RWPE2 (cell line): ENCODE measurements around the gene L1CAM.

Source experiments
- ATAC-seq: fragments of 200-7000 bp; cut with Tn5 transposase; 3 replicates; pipeline ENCODE4 v1.9.1; 2021; ENCODE audit warnings: low read depth
- DNase-seq: peaks from one replicate; pipeline ENCODE4 v3.0.0-alpha.2; 2020; ENCODE audit warnings: low spot score
- H3K27ac ChIP-seq: fragments of 450-650 bp; 2 replicates; pipeline ENCODE4 v1.5.1; 2017; ENCODE audit warnings: mild to moderate bottlenecking; ENCODE audit not compliant: poor library complexity, severe bottlenecking
- H3K27me3 ChIP-seq: fragments of 250-450 bp; sonication (Bioruptor Pico); 2 replicates; pipeline ENCODE4 v1.5.1; 2021; ENCODE audit warnings: mild to moderate bottlenecking, moderate library complexity; ENCODE audit not compliant: insufficient read depth, poor library complexity, severe bottlenecking
- H3K36me3 ChIP-seq: fragments of 250-450 bp; sonication (Bioruptor Pico); 2 replicates; pipeline ENCODE4 v1.5.1; 2020; ENCODE audit warnings: low read depth, mild to moderate bottlenecking, moderate library complexity
- H3K4me1 ChIP-seq: fragments of 250-450 bp; sonication (Bioruptor Pico); 2 replicates; pipeline ENCODE4 v1.5.1; 2021; ENCODE audit warnings: mild to moderate bottlenecking, moderate library complexity; ENCODE audit not compliant: insufficient read depth, poor library complexity, severe bottlenecking
- H3K4me3 ChIP-seq: fragments of 250-450 bp; sonication (Bioruptor Pico); 2 replicates; pipeline ENCODE4 v1.5.1; 2021; ENCODE audit warnings: mild to moderate bottlenecking, moderate library complexity; ENCODE audit not compliant: severe bottlenecking
- H3K9me3 ChIP-seq: fragments of 250-450 bp; sonication (Bioruptor Pico); 2 replicates; pipeline ENCODE4 v1.5.1; 2021; ENCODE audit warnings: mild to moderate bottlenecking, moderate library complexity; ENCODE audit not compliant: severe bottlenecking
- CTCF ChIP-seq: fragments of 450-650 bp; IDR thresholded peaks from one replicate; pipeline ENCODE4 v1.5.1; 2017; ENCODE audit warnings: mild to moderate bottlenecking, moderate library complexity; ENCODE audit not compliant: poor library complexity, severe bottlenecking

L1CAM gene

GRCh38 chrX:153903991-153904957, 18.3 kb upstream of the L1CAM start, which contains the start of gene AVPR2:
Gene AVPR2, plus strand, starts transcription at chrX:153904673. Its CDS starts 473 bp downstream, at chrX:153905146.
- Histone ChIP-seq H3K9me3 (no peaks in the 10 kb centered on the region), H3K4me1 (peaks cover 15% of the 10 kb centered on the region), H3K4me3 (no peak within 1 kb of the TSS), H3K27ac (no peak within 1 kb of the TSS), H3K36me3 (no peaks in the 10 kb centered on the region), H3K27me3 (no peaks in the 10 kb centered on the region)
- DNase-seq = no peak
- no peak for ATAC-seq
- no peak for TF ChIP-seq CTCF

- TF ChIP-seq CTCF = no peak
- no peak overlapping the region for H3K27ac ChIP-seq
- ATAC-seq = no peak
- H3K4me3 ChIP-seq = no peak overlapping the region
- no peaks in the 10 kb centered on the region for H3K9me3 ChIP-seq
- no peaks in the 10 kb centered on the region for H3K36me3 ChIP-seq
- peak; percentile 16 for DNase-seq
- no peaks in the 10 kb centered on the region for H3K27me3 ChIP-seq
- peaks cover 15% of the 10 kb centered on the region for H3K4me1 ChIP-seq
Measured at GRCh38 chrX:153903238-153903980, 17.4 kb upstream of the L1CAM start.

- Histone ChIP-seq H3K4me1 (peaks cover 15% of the 10 kb centered on the region), H3K9me3 (no peaks in the 10 kb centered on the region), H3K36me3 (no peaks in the 10 kb centered on the region), H3K4me3 (no peak overlapping the region), H3K27ac (peak overlapping the region; percentile 69), H3K27me3 (no peaks in the 10 kb centered on the region)
- no peak for TF ChIP-seq CTCF
- ATAC-seq (peak; percentile 50), DNase-seq (no peak)
Measured at GRCh38 chrX:153902385-153902784, 16.4 kb upstream of the L1CAM start.

GRCh38 chrX:153901753-153902140, 15.8 kb upstream of the L1CAM start:
- Histone ChIP-seq H3K27me3 (no peaks in the 10 kb centered on the region), H3K4me3 (no peak overlapping the region), H3K9me3 (no peaks in the 10 kb centered on the region), H3K4me1 (peaks cover 15% of the 10 kb centered on the region), H3K27ac (peak overlapping the region; percentile 69), H3K36me3 (no peaks in the 10 kb centered on the region)
- no peak for TF ChIP-seq CTCF
- DNase-seq (no peak), ATAC-seq (no peak)
